Activated naive CD4-positive, alpha-beta T cell treated with anti-CD3 and anti-CD28 coated beads for 36 hours (primary cell): ENCODE measurements around the gene METTL3. TPM values are rescaled to one million over a fixed set of nuclear protein-coding genes. Genes with fewer than 3 reads are reported as not detected.

ENCODE experiments used
- CTCF ChIA-PET: fragments of 350-600 bp; sonication (Branson Sonifier 250); formaldehyde crosslinking; loops from one replicate; lab custom pipeline; 2021; ENCODE audit warnings: antibody characterized with exemption; lab: Charles Lee
- DNase-seq: peaks from one replicate; pipeline ENCODE4 v3.0.0-alpha.2; 2020
- H3K27ac Mint-ChIP-seq: one replicate; pipeline ENCODE4 v1.8.0; 2021; ENCODE audit warnings: mild to moderate bottlenecking, mixed read lengths
- H3K27me3 Mint-ChIP-seq: one replicate; pipeline ENCODE4 v1.8.0; 2021; ENCODE audit warnings: low read depth, mixed read lengths
- H3K36me3 Mint-ChIP-seq: one replicate; pipeline ENCODE4 v1.8.0; 2021; ENCODE audit warnings: low read depth, mixed read lengths
- H3K4me1 Mint-ChIP-seq: one replicate; pipeline ENCODE4 v1.8.0; 2021; ENCODE audit warnings: low read depth, mixed read lengths
- H3K4me3 Mint-ChIP-seq: one replicate; pipeline ENCODE4 v1.8.0; 2021; ENCODE audit warnings: mild to moderate bottlenecking, moderate library complexity, mixed read lengths
- H3K9me3 Mint-ChIP-seq: one replicate; pipeline ENCODE4 v1.8.0; 2021; ENCODE audit warnings: mixed read lengths
- intact Hi-C: fragments of 100-400 bp; cut with micrococcal nuclease; formaldehyde crosslinking; loops from one replicate; pipeline ENCODE4 v1.15.1; 2023
- total RNA-seq, 2 experiments: library from RNA; stranded (reverse); gene quantifications; one replicate each; pipeline ENCODE4 v1.2.3, GENCODE V29; 2021

METTL3 gene
- total RNA-seq, 2 experiments from 2014 or later: 60.6 TPM

- H3K27me3 Mint-ChIP-seq: peaks cover 44% of the 10 kb centered on the region
- DNase-seq: no peak
- intact Hi-C loops: no loop called here
- no peak overlapping the region for H3K27ac Mint-ChIP-seq
- peak overlapping the region; percentile 2 for H3K4me3 Mint-ChIP-seq
- no peaks in the 10 kb centered on the region for H3K36me3 Mint-ChIP-seq
- H3K4me1 Mint-ChIP-seq: peaks cover 5% of the 10 kb centered on the region
- H3K9me3 Mint-ChIP-seq: no peaks in the 10 kb centered on the region
- CTCF ChIA-PET: no interaction called here
Measured at GRCh38 chr14:21537090-21537424, 25.9 kb upstream of the METTL3 start.

GRCh38 chr14:21536418-21537089, 25.4 kb upstream of the METTL3 start:
- no peak overlapping the region for H3K27ac Mint-ChIP-seq
- no peaks in the 10 kb centered on the region for H3K9me3 Mint-ChIP-seq
- peaks cover 44% of the 10 kb centered on the region for H3K27me3 Mint-ChIP-seq
- intact Hi-C loops: no loop called here
- H3K4me3 Mint-ChIP-seq: peak overlapping the region; percentile 20
- H3K4me1 Mint-ChIP-seq: peaks cover 5% of the 10 kb centered on the region
- no peak for DNase-seq
- CTCF ChIA-PET: no interaction called here
- H3K36me3 Mint-ChIP-seq: no peaks in the 10 kb centered on the region

GRCh38 chr14:21535545-21536417, 24.6 kb upstream of the METTL3 start:
- CTCF ChIA-PET: no interaction called here
- Mint-ChIP-seq H3K9me3 (no peaks in the 10 kb centered on the region), H3K36me3 (no peaks in the 10 kb centered on the region), H3K27me3 (peaks cover 43% of the 10 kb centered on the region), H3K27ac (no peak overlapping the region), H3K4me1 (peaks cover 5% of the 10 kb centered on the region), H3K4me3 (no peak overlapping the region)
- intact Hi-C loops: no loop called here
- DNase-seq: no peak

GRCh38 chr14:21534576-21534975, 23.4 kb upstream of the METTL3 start:
- Mint-ChIP-seq H3K27ac (no peak overlapping the region), H3K4me3 (no peak overlapping the region), H3K27me3 (peaks cover 40% of the 10 kb centered on the region), H3K9me3 (no peaks in the 10 kb centered on the region), H3K36me3 (no peaks in the 10 kb centered on the region), H3K4me1 (peaks cover 5% of the 10 kb centered on the region)
- no peak for DNase-seq
- CTCF ChIA-PET: interaction anchor here (0.6 kb wide), 1 partner anchor 1751 kb away, joined by 3 read pairs; no protein-coding TSS in a partner anchor
- intact Hi-C loops: no loop called here

DNA sequence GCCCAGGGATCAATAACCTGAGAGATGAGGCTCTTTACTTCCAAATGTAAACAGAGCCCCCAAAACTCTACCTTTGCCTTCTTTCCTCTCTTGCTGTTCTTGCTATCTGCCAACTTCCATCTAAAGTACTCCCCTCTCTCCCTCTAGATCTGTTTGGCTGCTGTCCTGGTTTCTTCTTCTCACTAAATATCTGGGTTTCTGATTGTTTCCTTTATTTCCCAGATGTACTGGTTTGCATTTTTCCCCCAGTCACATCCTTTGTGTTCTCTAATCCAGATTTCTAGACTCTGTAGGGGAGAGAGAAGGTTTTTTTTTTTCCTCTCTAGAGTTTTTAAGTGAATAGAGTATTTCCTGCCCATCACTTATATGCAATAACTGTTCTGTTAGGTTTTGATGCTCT, 22.2 kb upstream of the METTL3 start:
- Mint-ChIP-seq H3K36me3 (no peaks in the 10 kb centered on the region), H3K27me3 (peaks cover 27% of the 10 kb centered on the region), H3K27ac (no peak overlapping the region), H3K4me1 (peaks cover 5% of the 10 kb centered on the region), H3K9me3 (no peaks in the 10 kb centered on the region), H3K4me3 (no peak overlapping the region)
- no peak for DNase-seq
- intact Hi-C loops: no loop called here
- CTCF ChIA-PET: interaction anchor here (0.6 kb wide), 1 partner anchor 256 kb away, joined by 4 read pairs; no protein-coding TSS in a partner anchor

GRCh38 chr14:21529515-21529914, 18.4 kb upstream of the METTL3 start:
- Mint-ChIP-seq H3K36me3 (no peaks in the 10 kb centered on the region), H3K27me3 (peaks cover 5% of the 10 kb centered on the region), H3K9me3 (no peaks in the 10 kb centered on the region), H3K4me3 (no peak overlapping the region), H3K4me1 (peaks cover 9% of the 10 kb centered on the region), H3K27ac (no peak overlapping the region)
- CTCF ChIA-PET: interaction anchor here (0.6 to 1.7 kb wide), 3 partner anchors 31 to 78 kb away, joined by 4 to 5 read pairs (median 5); no protein-coding TSS in a partner anchor
- intact Hi-C loops: no loop called here
- DNase-seq: no peak

GRCh38 chr14:21528381-21529348, 17.5 kb upstream of the METTL3 start:
- Mint-ChIP-seq H3K4me1 (peaks cover 9% of the 10 kb centered on the region), H3K27ac (no peak overlapping the region), H3K9me3 (no peaks in the 10 kb centered on the region), H3K4me3 (no peak overlapping the region), H3K27me3 (peaks cover under 1% of the 10 kb centered on the region), H3K36me3 (no peaks in the 10 kb centered on the region)
- intact Hi-C loops: no loop called here
- CTCF ChIA-PET: interaction anchor here (0.6 to 5.0 kb wide), 3 partner anchors 30 to 405 kb away, joined by 3 to 26 read pairs (median 4); no protein-coding TSS in a partner anchor
- DNase-seq: no peak

GRCh38 chr14:21527318-21527679, 16.2 kb upstream of the METTL3 start:
- DNase-seq: no peak
- H3K4me1 Mint-ChIP-seq: peaks cover 9% of the 10 kb centered on the region
- no peaks in the 10 kb centered on the region for H3K27me3 Mint-ChIP-seq
- CTCF ChIA-PET: interaction anchor here (0.5 to 5.0 kb wide), 5 partner anchors 16 to 417 kb away, joined by 3 to 26 read pairs (median 4); partner anchors contain the start of gene METTL3
- peak overlapping the region; percentile 79 for H3K4me3 Mint-ChIP-seq
- H3K9me3 Mint-ChIP-seq: no peaks in the 10 kb centered on the region
- H3K36me3 Mint-ChIP-seq: no peaks in the 10 kb centered on the region
- intact Hi-C loops: no loop called here
- no peak overlapping the region for H3K27ac Mint-ChIP-seq

DNA sequence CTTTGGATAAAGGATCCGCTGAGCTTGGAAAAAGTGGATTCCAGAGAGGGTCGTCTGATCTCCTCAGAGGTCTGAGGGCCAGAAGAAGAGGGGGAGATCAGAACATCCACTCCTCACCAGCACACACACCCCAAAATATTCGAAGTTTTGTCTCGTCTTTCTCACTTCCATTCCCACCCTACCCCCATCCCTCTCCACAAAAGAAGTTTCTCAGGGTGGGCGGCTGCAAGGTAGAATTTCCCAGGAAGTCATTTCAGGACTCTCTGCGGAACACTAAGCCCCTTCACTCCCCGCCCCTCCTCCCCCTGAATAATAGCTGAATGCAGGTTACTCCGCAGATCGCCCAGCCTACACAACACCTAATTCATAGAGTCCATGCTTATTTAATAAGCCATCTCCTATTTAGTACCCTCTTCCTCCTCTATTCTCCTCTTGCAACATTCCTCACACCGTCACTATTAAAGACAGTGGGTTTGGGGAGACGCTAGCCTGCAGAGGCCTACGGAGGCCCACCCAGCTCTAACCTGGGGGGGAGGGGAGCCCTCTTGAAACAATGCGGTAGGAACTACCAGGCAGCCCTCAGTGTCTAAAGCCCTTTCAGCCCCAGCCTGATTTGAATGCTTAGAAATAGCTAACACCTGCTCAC, 15.7 kb upstream of the METTL3 start:
- intact Hi-C loops: loop anchor here (1.0 kb wide), 5 partner anchors 15 to 257 kb away; partner anchors contain the start of genes CHD8, HNRNPC, METTL3 and TOX4
- no peak overlapping the region for H3K27ac Mint-ChIP-seq
- CTCF ChIA-PET: interaction anchor here (0.5 to 5.0 kb wide), 6 partner anchors 12 to 417 kb away, joined by 3 to 26 read pairs (median 4); partner anchors contain the start of gene METTL3

DNA sequence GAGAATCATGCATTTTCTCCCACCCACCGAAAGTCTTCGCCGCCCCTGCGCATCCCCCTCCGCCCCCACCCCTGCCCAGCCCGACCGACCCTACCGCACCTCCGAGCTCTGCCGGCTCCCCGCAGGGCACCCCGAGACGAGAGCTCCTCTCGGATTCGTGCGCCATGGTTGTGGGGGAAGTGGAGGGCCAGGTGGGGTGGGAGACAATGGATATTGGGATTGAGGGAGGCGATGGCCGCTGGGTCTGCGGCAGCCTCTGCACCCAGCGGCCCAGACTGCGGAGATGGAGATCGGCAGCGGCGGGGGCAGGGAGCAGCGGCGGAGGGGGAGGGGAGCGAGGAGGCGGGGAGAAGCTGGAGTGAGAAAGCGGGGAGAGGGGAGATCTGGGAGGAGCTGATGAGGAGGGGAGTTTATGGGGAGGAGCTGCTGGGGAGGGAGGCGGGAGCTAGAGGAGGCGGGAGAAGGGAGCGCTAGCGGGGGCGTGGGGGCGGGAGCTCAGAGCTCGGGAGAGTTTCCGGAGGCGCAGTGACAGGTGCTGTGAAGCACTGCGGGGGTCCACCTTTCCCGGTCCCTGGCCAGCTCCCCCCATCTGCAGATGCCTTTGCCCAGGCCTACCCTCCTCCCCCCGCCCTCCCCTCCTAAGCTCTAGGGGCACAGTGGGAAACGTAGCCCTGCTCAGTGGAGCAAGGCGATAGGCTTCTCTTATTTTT, 15.0 kb upstream of the METTL3 start, which contains the start of gene SALL2:
Gene SALL2, minus strand, starts transcription at position 385 of the 710 bp plus-strand sequence. Its CDS starts 219 bp downstream, at position 166.
- CTCF ChIA-PET: interaction anchor here (0.7 to 5.0 kb wide), 5 partner anchors 12 to 115 kb away, joined by 3 to 26 read pairs (median 4); partner anchors contain the start of gene METTL3
- peak; percentile 86 for DNase-seq
- Mint-ChIP-seq H3K9me3 (no peaks in the 10 kb centered on the region), H3K36me3 (no peaks in the 10 kb centered on the region), H3K27me3 (no peaks in the 10 kb centered on the region), H3K4me1 (peaks cover 9% of the 10 kb centered on the region), H3K4me3 (peak within 1 kb of the TSS; percentile 79), H3K27ac (peak within 1 kb of the TSS; percentile 70)
- intact Hi-C loops: loop anchor here (1.0 kb wide), 5 partner anchors 15 to 257 kb away; partner anchors contain the start of genes CHD8, HNRNPC, METTL3 and TOX4

More for the DNA sequence above, 15.7 kb upstream of the METTL3 start:
- H3K27me3 Mint-ChIP-seq: no peaks in the 10 kb centered on the region
- peaks cover 9% of the 10 kb centered on the region for H3K4me1 Mint-ChIP-seq
- no peak for DNase-seq
- no peaks in the 10 kb centered on the region for H3K36me3 Mint-ChIP-seq
- no peaks in the 10 kb centered on the region for H3K9me3 Mint-ChIP-seq
- peak overlapping the region; percentile 79 for H3K4me3 Mint-ChIP-seq
